Occipital lobe (tissue), 2 donors: ENCODE results near the gene UQCC3. TPM values are rescaled to one million over a fixed set of nuclear protein-coding genes. Genes with fewer than 3 reads are reported as not detected.
"Not testable (repeated sequence)": the region's sequence is repeated elsewhere in the genome, so short reads cannot be mapped to it uniquely, and the experiment has no call there.

Experiments
- DNase-seq: peaks from one replicate; lab custom pipeline; 2025; lab: John Stamatoyannopoulos, UW
- total RNA-seq: library from RNA; depleted of rRNA; stranded (reverse); fragments of >200 nt; gene quantifications from one replicate; pipeline ENCODE4 v1.2.3, GENCODE V29; 2014

UQCC3 gene
- total RNA-seq, 1 donor from 2014 or later: 6.9 TPM

DNA sequence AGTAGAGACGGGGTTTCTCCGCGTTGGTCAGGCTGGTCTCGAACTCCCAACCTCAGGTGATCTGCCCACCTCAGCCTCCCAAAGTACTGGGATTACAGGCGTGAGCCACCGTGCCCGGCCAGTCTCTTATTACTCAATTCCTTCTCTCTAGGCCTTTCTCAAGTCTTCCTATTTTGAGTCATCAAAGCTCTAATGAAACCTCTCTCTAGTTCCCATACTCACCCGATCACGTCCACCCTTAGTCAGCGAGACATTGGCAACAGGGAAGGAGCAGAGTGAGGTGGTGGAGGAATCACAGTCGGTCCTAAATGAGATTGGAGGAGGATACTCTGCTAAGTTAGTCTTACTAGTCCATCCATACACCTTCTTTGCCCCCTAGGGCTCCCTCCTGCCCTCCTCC is 30.8 kb downstream of the UQCC3 start:
- no peak for DNase-seq

DNA sequence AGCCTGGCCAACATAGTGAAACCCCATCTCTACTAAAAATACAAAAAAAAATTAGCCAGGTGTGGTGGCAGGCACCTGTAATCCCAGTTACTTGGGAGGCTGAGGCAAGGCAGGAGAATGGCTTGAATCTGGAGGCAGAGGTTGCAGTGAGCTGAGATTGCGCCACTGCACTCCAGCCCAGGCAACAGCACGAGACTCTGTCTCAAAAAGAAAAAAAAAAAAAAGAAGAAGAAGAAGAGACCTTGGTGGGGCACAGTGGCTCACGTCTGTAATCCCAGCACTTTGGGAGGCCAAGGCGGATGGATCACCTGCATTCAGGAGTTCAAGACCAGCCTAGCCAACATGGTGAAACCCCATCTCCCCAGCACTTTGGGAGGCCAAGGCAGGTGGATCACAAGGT is 32.4 kb downstream of the UQCC3 start:
- DNase-seq: not testable (repeated sequence)

DNA sequence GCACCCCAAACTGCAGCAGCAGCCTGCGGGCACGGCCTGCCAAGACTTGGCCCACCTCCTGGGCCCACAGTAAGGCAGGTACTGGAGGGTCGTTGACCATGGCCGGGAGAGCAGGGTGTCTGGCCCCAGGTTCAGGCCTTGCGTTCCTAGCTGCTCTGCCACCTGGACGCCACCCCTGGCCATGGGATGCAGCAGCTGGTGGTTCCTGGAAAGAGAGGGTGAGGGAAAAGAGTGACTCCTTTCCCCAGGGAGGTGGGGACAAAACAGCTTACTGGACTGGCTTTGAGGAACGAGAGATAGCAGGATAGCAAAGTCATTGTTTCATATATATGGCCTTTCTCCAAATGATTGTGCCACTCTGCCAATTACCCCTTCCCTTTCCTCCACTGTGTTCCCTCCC is 33.9 kb downstream of the UQCC3 start:
- no peak for DNase-seq

DNA sequence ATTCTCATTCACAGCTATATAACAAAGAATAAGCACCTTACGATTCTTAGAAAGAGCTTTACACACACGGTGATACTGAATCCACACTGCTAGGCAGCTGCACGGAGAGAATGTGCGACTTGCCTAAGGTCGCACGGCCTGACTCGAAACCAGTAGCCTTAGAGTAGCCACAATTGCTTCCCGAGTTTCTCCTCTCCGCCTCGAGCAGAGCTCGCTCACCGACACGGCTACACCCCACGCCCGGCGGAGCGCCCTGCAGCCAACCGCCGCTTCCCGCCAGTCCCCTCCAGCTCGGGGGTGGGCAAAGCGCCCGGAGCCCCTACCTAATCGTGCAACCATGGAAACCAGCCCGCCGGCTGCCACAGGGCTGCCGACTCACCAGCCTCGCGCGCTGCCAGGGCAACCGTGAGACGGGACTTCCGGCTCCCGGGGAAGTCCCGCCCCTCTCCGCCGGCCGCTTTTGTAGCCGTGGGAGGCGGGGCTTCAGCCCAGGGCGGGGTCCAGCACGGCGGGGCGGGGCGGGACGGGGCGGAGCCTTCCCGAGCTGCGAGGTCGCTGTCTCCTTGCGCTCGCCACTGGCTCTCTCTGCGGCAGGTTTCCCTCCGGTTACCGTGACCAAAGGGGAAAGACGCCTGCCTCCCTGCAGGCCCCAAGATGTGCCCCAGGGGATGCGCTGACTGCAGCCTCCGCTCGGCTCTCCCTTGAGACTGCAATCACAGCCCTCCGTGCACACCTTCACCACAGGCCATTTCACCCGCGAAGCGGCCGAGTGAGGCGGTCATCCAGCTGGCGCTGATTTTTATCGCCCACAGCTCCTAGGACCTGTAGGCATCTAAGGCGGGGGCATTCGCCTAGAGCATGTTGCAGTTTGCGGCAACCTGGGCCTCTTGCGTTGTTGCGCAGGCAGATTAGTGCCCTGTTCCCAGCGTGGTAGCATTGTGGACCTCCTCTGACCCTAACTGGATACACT is 34.7 kb downstream of the UQCC3 start:
- DNase-seq: peak; percentile 94

DNA sequence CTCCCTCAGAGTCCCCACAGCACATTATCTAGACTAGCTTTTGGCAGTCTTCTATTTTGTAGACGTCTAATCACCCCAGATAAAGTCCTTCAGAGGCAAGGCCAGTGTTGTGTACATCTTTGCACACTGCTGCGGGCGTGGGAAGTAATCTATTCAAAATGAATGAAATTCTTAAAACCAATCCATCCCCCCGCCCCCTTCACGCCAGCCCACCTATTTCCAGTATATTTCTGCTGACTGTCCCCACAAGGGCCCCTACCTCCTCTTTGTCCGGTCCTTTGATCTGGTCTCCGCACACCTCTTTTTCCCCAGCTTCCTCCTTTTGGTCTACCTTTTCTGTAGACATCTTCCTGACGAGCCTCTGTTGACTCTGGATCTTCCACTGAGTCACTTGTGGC is 35.4 kb downstream of the UQCC3 start:
- no peak for DNase-seq

DNA sequence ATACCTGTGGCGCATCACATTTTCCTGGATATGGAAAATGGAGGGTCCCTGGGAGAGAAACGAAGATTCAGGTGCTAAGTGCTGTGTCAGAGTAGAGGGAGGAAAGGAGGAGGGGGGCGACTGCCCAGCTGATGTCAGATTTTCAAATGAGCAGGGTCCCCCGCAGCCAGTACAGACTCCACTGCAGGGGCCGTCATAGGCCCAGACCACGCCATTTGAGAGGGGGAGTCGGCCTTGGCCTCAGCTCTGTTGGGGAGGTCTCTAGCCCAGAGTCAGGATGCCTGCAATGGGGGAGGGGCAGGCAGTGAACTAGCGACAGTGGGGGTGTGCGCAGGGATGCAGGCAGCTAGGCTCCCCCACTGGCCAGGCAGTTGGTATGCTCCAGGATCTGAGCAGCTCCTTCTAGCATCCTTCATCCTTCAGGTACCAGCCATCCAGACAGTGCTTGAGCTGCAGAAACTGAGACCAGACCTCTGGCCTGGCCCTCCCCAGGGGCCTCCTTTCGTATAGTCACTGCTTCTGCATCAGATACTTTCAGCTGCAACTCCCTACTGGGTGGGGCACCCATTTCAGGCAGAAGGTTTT is 35.9 kb downstream of the UQCC3 start, which contains the start of the genes BSCL2 and GNG3:
BSCL2 (minus strand) TSS at position 148 of the 585 bp plus-strand sequence. CDS start 229 bp downstream, outside the sequence.
GNG3 (plus strand) TSS at position 400 of the 585 bp plus-strand sequence. CDS start 620 bp downstream, outside the sequence.
- DNase-seq: peak; percentile 92

DNA sequence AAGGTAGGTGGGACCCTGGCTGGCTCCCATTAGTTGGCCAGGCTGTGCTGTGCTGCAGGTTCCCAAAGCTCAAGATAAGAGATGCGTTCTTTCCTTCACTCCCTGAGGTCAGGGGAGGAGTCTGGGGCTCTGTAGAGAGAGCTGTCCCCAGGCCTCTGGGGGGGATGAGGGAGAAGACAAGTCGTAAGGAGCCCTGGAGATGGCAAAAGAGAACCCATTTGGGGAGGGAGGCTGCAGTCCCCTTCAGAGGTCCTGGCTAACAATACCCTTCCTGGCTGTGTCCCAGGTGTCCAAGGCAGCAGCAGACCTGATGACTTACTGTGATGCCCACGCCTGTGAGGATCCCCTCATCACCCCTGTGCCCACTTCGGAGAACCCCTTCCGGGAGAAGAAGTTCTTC is 36.9 kb downstream of the UQCC3 start:
- DNase-seq: no peak

DNA sequence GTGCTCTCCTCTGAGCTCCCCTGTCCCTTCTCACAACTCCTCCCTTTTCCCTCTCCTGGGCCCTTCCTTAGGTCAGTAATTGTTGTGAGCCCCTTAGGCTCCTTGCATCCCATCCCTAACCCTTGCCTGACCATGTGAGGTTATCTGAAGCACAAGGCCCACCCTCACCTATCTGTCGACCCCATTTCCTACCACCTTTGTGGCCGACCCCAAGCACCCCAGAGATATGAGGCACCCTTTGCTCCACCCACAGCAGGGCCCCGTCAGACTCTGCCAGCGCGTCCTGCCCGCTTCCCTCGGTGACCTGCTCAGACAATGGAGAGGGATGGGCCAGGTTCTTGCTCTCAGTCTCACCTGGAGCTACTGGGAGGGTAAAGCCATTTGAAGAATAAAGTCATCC is 37.3 kb downstream of the UQCC3 start:
- no peak for DNase-seq

DNA sequence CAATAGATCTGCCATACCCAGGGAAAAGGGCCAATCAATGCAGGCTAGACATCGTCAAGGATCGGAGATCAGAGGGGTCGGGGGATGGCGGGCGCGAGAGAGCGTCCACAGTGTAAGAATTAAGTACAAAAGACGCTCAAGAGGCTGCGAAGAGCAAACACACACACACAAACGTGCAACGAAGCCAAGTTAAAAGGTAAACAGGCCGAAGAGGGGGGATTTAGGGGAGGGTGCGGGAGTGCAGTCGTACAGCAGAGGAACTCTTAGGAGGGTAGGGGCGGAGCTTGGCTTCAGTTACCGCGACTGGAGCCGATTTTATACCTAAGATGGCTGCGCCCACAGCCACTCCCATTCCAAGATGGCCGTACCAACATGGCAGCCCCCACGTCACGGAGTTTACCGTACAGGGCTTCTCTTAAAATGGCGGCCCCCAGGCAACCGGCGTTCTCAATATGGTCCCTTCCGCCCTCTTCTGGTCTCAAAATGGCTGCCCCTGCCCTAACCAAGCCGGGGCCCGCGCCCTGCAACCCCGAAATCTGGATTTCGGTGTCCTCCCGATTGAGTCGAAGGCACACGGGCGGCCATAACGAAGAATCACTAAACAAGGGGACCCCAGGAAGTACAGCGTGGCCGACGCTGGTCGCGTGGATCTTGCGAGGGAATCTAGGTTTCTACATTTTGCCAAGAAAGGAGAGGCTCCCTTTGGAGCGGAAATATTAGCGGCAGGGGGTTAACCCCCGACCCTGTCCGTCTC is 38.0 kb downstream of the UQCC3 start:
- peak; percentile 93 for DNase-seq

DNA sequence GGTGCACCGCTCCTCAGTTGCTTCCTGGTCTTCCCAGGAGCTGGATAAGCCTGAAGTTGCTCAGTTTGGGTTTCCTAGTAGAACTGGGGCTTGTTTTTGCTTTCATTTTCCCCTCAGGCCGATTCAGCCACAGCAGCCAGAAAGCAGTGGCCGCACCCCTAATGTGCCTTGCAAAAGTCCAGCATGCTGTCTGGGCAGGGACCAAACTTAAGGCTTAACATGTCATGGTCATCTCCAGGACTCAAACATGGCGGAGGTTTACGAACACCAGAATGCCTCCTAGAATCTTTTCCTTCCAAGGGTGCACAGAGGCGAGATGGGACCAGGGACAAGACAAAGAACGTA is 38.5 kb downstream of the UQCC3 start:
- peak; percentile 33 for DNase-seq

DNA sequence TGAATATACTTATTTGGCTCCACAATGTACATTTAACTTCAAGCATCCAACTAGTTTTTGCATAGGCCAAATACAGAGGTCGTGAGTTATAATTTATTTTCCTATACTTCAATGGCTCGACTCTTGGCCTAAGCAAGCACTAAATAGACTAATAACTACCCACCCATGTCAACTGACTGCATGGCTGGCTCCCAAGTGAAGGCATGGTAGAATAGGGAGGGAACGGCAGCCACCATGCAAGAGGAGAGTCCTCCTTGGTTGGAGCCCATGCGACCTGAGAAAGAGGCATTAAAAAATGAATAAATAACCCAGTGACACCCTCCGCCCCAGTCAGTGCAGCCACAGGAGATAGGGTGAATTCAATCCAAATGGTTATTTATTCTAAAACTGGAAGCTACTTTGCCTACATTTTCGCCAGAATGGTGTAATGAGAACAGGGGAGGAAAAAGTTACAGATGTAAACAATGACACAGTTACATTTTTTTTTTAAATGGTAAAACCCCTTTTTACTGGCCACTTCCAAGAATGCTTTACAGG is 40.9 kb downstream of the UQCC3 start:
- no peak for DNase-seq

DNA sequence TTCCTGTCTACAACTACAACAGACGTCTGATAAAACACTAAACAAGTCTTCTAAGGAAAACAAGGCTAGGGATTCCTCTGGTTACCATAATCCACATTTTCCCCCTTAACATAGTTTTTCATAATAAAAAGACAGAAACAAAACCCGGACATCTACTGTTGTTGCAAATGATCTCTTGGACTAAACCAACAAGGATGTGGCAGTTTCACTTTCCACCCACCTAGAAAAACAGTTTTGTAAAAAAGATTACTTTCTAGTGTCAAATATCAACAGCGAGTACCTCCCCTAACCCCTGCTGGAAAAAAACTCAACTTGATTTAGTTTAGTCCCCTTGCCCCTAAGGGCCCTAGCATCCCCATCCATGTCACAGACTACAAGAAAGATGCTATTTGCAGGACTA is 41.4 kb downstream of the UQCC3 start:
- DNase-seq: no peak

DNA sequence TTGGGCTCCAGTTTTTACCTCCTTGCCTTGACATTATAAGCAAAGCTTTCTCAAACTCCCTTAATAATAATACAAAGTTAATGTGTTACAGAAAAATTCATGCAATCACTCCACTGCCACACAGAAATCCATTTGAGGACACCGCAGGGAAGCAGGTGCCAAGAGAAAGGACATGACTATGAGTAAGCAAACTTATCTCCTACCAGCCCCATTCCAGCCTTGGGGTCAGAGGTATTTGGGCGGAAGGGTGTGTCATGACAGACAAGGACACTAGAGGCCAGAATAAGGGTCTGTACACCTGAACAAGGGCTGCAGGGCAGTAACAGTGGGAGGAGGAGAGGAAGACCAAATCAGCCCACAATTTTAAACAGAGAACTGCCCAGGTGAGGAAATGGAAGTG is 41.9 kb downstream of the UQCC3 start:
- DNase-seq: no peak

DNA sequence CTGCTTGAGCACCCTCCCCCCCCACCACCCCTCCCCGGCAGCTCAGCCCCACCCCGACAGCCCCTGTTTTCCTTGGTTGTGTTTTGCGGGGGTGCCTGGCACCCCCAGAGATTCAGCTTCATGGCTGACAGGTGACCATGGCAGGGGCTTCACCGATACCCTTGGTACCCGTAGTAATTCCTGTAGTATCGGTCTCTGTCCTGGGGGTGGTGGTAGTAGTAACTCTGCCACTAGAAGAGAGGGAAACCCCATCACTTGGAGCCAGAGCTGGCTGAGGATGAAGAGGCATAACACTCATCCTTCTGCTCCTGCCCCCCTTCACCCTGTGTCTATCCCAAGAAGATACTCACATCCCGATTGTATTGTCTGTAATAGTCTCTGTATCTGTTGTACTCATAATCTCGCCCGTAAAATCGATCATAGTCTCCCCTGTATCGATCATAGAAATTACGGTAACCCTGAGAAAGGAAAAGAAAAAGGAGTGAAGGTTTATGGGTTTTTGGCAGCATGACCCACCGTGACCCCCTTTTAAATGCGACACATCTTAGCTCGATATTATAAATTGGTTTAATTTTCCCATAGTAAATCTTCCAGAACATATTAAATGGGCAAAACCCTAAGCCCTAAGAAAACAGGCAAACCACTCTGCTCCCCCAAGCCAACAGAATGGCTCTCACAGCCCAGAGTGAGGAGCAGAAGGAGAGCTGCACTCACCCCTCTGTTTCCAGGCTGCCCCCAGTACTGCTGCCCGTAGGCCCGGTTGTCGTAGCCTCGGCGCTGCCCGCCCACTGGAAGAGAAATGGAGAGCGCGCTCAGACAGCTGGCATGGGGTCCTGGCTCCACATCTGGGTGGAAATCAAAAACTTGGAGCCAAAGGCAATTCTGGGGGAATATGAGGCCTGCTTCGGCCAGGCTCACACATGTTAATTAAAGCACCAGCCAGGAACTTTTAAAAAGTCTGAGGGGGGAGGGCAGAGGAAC is 44.0 kb downstream of the UQCC3 start:
- DNase-seq: no peak

DNA sequence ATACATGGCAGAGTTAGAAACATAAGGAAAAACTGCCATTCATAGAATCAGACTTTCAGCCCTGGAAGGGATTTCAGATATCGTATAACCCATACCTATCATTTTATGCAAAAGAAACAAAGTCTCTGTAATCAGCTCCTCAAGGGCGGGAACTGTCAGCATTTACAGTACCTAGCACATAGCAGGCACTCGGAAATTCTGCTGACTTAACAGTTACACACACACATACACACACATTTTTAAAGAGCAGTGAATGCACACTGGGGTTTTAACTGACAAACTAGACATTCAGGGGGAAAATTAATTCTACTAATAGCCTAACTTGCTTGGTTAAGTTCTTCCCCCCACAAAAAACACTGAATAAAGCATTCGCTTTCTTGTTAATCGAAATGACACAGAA is 44.7 kb downstream of the UQCC3 start:
- DNase-seq: no peak

DNA sequence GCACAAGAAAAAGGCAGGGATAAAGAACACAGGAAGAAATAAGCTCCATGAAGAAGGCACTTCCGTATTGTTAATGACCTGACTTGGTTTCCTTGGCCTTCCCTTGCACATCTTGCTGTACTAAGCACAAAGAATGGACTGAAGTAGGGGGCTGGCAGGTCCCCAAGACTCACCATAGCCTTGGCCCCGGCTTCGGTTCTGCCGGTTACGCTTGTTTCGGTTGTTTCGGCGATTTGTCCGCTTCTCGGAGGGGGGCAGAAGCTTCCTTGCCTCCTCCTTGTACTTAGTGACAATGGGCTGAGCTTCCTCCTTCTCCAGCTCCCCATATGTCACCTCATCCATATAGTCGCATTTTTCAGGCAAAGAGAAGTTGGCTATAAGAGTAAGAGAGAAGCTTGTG is 45.3 kb downstream of the UQCC3 start:
- no peak for DNase-seq

DNA sequence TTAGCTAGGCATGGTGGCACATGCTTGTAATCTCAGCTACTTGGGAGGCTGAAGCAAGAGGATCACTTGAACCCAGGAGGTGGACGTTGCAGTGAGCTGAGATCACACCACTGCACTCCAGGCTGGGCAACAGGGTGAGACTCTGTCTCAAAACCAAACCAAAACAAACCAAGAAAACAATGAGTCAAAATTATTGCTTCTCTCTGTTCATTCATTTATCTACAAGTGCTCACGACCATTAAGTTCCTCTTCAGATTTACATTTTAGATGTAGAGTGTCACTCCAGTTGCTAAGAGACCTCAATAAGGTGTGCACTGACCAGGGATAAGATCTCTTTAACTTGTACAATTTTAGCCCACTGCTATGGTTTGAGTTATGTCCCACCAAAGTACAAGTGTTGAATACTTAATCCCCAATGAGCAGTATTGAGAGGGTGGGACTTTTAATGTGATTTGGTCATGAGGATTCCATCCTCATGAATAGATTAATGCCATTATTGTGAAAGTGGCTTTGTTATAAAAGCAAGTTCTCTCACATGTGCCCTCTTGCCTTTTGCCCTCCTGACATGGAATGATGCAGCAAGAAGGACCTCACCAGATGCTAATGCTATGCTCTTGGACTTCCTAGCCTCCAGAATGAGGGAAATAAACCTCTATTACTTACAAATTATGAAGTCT is 48.0 kb downstream of the UQCC3 start:
- no peak for DNase-seq

DNA sequence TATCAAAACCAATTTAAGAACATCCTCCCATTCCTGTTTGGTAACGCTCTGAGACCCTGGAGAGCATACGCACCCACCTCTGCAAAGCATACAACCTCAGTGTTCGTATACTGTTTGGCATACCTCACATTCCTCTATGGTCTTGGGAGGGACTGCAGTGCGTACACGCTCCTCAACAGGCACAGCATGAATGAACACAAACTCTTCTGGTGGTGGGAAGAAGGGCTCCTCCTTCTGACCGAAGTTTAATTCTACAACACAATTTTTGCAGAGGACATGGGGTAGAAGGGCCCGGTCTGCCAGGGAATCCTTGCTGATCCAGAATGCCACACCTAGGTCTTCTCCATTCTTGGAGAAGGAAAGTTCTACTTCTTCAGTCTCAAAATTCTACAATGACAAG is 50.5 kb downstream of the UQCC3 start:
- DNase-seq: no peak
